Suprapubic skin (tissue), 4 donors: ENCODE measurements around the gene MAD2L1BP.

ENCODE experiments used
- CTCF ChIP-seq, 2 donors: fragments of 200-600 bp in 1 of 2; fragments of 450-650 bp in 1 of 2; sonication (generic) in 1 of 2; IDR thresholded peaks; one replicate each; pipeline ENCODE4 v1.5.1; 2016 to 2019; ENCODE audit warnings: antibody characterized with exemption in 2 of 2, mild to moderate bottlenecking in 1 of 2, moderate library complexity in 1 of 2
- EP300 ChIP-seq: sonication (generic); formaldehyde crosslinking; IDR thresholded peaks from one replicate; pipeline ENCODE4 v1.6.1; 2017; ENCODE audit warnings: antibody characterized with exemption
- POLR2A ChIP-seq, 2 donors: fragments of 450-650 bp; IDR thresholded peaks; one replicate each; pipeline ENCODE4 v1.6.1; 2017; ENCODE audit warnings: antibody characterized with exemption in 2 of 2, mild to moderate bottlenecking in 2 of 2, moderate library complexity in 2 of 2
- POLR2AphosphoS5 ChIP-seq, 3 donors: sonication (generic); formaldehyde crosslinking; IDR thresholded peaks; one replicate each; pipeline ENCODE4 v1.6.1; 2017; ENCODE audit warnings: antibody characterized with exemption in 3 of 3

- TF ChIP-seq POLR2A (IDR thresholded peaks at IDR 0.05) (no peak), CTCF (IDR thresholded peaks at IDR 0.05) (peak; percentile 88 to 92), POLR2AphosphoS5 (IDR thresholded peaks at IDR 0.05) (no peak), EP300 (no peak)
Measured at GRCh38 chr6:43667245-43668150, 31.9 kb downstream of the MAD2L1BP start.
